HepG2 (cell line): ENCODE results near the gene GSKIP. TPM values are rescaled to one million over a fixed set of nuclear protein-coding genes. Genes with fewer than 3 reads are reported as not detected.

Experiments
- DNMT3B ChIP-seq: conservative IDR thresholded peaks from 2 replicates; pipeline ENCODE4 v1.6.1; 2016; ENCODE audit warnings: missing biosample characterization, control low read depth
- GABPA ChIP-seq, 2 experiments: IDR thresholded peaks; 2 replicates each; pipeline ENCODE4 v1.6.1; 2011 to 2016; ENCODE audit warnings: low read depth in 2 of 2, low read length in 1 of 2, missing biosample characterization in 1 of 2, missing genetic modification characterization in 1 of 2
- KDM1A ChIP-seq: IDR thresholded peaks from 2 replicates; pipeline ENCODE4 v1.6.1; 2016; ENCODE audit warnings: missing compliant biosample characterization
- KLF12 ChIP-seq: sonication (generic); formaldehyde crosslinking; IDR thresholded peaks from 2 replicates; pipeline ENCODE4 v1.4.0; 2020; ENCODE audit warnings: missing genetic modification reagents, borderline replicate concordance
- NFYC ChIP-seq: IDR thresholded peaks from 2 replicates; pipeline ENCODE4 v1.6.1; 2016; ENCODE audit warnings: missing genetic modification reagents, missing compliant biosample characterization
- NR3C1 ChIP-seq: sonication (generic); formaldehyde crosslinking; IDR thresholded peaks from 2 replicates; pipeline ENCODE4 v1.4.0; 2020; ENCODE audit warnings: missing genetic modification reagents
- SIX1 ChIP-seq: sonication (generic); formaldehyde crosslinking; IDR thresholded peaks from 2 replicates; pipeline ENCODE4 v1.4.0; 2020; ENCODE audit warnings: missing genetic modification reagents, borderline replicate concordance
- SOX13 ChIP-seq, 3 experiments: fragments of 450-650 bp in 1 of 3; sonication (generic) in 1 of 3; formaldehyde crosslinking in 1 of 3; IDR thresholded peaks in 2 of 3; conservative IDR thresholded peaks in 1 of 3; 2 replicates each; pipeline versions ENCODE4 v1.5.0 to v1.6.1; 2016 to 2020; ENCODE audit warnings: antibody characterized with exemption in 1 of 3, mild to moderate bottlenecking in 1 of 3, missing compliant biosample characterization in 1 of 3, missing genetic modification reagents in 1 of 3, moderate library complexity in 1 of 3
- YEATS2 ChIP-seq: sonication (generic); formaldehyde crosslinking; IDR thresholded peaks from 2 replicates; pipeline ENCODE4 v1.4.0; 2020; ENCODE audit warnings: missing genetic modification reagents, borderline replicate concordance
- ZBTB7B ChIP-seq: sonication (generic); formaldehyde crosslinking; IDR thresholded peaks from 2 replicates; pipeline ENCODE4 v1.4.0; 2020; ENCODE audit warnings: missing genetic modification reagents
- ZFP82 ChIP-seq: sonication (generic); formaldehyde crosslinking; IDR thresholded peaks from 2 replicates; pipeline ENCODE4 v1.5.1; 2020; ENCODE audit warnings: mild to moderate bottlenecking, missing genetic modification reagents, borderline replicate concordance
- ZNF572 ChIP-seq: sonication (generic); formaldehyde crosslinking; IDR thresholded peaks from 2 replicates; pipeline ENCODE4 v1.5.1; 2020; ENCODE audit warnings: mild to moderate bottlenecking, missing genetic modification reagents
- ZNF670 ChIP-seq: sonication (generic); formaldehyde crosslinking; IDR thresholded peaks from 2 replicates; pipeline ENCODE4 v1.8.0; 2022; ENCODE audit warnings: mild to moderate bottlenecking, missing genetic modification reagents, borderline replicate concordance
- ZNF737 ChIP-seq: sonication (generic); formaldehyde crosslinking; IDR thresholded peaks from 2 replicates; pipeline ENCODE4 v1.5.0; 2020; ENCODE audit warnings: missing genetic modification reagents, mild to moderate bottlenecking, borderline replicate concordance
- polyA plus RNA-seq, 8 experiments: library from polyadenylated mRNA; depleted of rRNA in 3 of 8; stranded (reverse) in 7 of 8; unstranded in 1 of 8; fragments of >200 nt; fragmentation: Illumina TruSeq in 4 of 8; extraction: Trizol in 4 of 8; gene quantifications; 2 replicates each; pipeline versions ENCODE4 v1.2.1 to v1.2.3, GENCODE V29; 2011 to 2016; ENCODE audit warnings: low read depth in 4 of 8, missing spikeins in 1 of 8, mixed read lengths in 1 of 8; ENCODE audit not compliant: insufficient read depth in 1 of 8
- total RNA-seq, 5 experiments: library from RNA; depleted of rRNA; stranded (reverse); fragments of >200 nt; fragmentation: Illumina TruSeq; extraction: Trizol; gene quantifications; 2 replicates each; pipeline ENCODE4 v1.2.3, GENCODE V29; 2016; ENCODE audit warnings: low read depth in 1 of 5
- TF ChIP-seq, protein P1 (sequence below): sonication (generic); formaldehyde crosslinking; IDR thresholded peaks from 2 replicates; pipeline ENCODE4 v1.4.0; 2020; ENCODE audit warnings: missing genetic modification reagents, borderline replicate concordance
- TF ChIP-seq, protein P2 (sequence below): sonication (generic); formaldehyde crosslinking; IDR thresholded peaks from 2 replicates; pipeline ENCODE4 v1.5.1; 2020; ENCODE audit warnings: missing genetic modification reagents, mild to moderate bottlenecking, borderline replicate concordance
- TF ChIP-seq, protein P3 (sequence below): sonication (generic); formaldehyde crosslinking; IDR thresholded peaks from 2 replicates; pipeline ENCODE4 v1.5.1; 2020; ENCODE audit warnings: missing genetic modification reagents, mild to moderate bottlenecking, borderline replicate concordance
- TF ChIP-seq, protein P4 (sequence below): sonication (generic); formaldehyde crosslinking; IDR thresholded peaks from 2 replicates; pipeline ENCODE4 v1.4.0; 2020; ENCODE audit warnings: missing genetic modification reagents

Gene GSKIP
- total and polyA plus RNA-seq, 2 of the 13 experiments (the other 11 are each of a cell fraction or from before 2014, with no cell fraction given): 12.5 to 27.3 TPM

DNA sequence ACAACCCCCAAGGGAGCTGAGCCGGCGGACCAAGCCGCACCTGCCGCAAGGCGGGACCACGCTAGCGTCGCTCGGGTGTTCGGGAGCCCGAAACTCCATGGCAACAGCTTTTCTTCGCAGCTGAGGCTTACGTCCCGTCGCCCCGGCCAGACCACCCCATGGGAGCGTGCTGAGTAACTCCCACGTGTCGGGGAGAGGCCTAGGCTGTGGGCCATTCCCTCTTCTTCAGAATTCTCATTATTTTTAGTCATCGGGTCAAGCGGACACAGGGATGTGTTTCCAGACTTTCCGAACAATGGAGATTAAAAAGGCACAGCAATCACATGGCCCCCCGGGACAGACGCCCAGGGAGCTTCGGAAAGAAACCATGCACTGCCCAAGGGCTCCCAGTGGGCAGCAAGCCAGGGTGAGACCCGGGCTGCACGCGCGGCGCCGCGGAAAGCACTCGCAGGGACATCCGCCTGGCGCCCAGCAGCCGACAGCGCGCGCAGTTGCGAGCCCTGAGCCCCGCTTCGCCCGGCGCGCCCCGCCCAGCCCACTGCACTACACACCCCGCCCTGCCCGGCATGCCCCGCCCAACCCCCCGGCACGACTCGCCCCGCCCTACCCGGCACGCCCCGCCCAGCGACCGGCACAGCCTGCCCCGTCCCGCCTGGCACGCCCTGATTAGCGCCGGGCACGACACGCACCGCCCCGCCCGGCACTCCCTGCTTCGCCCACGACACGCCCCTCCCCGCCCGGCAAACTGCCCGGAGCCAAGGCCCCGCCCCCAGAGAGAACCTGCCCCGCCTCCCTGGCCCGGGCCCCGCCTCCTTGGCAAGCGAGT lies 28.2 kb downstream of the GSKIP start (continued):
- no peak for TF ChIP-seq YEATS2
- TF ChIP-seq GABPA (IDR thresholded peaks at IDR 0.05; ENCODE audit: low read depth, low read length): no peak
- no peak for TF ChIP-seq GABPA (CRISPR knock-in tag; IDR thresholded peaks at IDR 0.05; ENCODE audit: low read depth)
- TF ChIP-seq ZNF670 (CRISPR knock-in tag): no peak
- TF ChIP-seq NFYC (CRISPR knock-in tag): no peak
- TF ChIP-seq ZNF737 (CRISPR knock-in tag): no peak
- no peak for TF ChIP-seq DNMT3B (CRISPR knock-in tag)
- TF ChIP-seq, protein P1, sequence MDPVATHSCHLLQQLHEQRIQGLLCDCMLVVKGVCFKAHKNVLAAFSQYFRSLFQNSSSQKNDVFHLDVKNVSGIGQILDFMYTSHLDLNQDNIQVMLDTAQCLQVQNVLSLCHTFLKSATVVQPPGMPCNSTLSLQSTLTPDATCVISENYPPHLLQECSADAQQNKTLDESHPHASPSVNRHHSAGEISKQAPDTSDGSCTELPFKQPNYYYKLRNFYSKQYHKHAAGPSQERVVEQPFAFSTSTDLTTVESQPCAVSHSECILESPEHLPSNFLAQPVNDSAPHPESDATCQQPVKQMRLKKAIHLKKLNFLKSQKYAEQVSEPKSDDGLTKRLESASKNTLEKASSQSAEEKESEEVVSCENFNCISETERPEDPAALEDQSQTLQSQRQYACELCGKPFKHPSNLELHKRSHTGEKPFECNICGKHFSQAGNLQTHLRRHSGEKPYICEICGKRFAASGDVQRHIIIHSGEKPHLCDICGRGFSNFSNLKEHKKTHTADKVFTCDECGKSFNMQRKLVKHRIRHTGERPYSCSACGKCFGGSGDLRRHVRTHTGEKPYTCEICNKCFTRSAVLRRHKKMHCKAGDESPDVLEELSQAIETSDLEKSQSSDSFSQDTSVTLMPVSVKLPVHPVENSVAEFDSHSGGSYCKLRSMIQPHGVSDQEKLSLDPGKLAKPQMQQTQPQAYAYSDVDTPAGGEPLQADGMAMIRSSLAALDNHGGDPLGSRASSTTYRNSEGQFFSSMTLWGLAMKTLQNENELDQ: no peak
- TF ChIP-seq ZBTB7B (CRISPR knock-in tag): peak; percentile 62; the same call in 1 of the 2 replicates
- TF ChIP-seq SOX13 (IDR thresholded peaks at IDR 0.05): no peak
- no peak for TF ChIP-seq SOX13 (CRISPR knock-in tag; conservative IDR thresholded peaks at IDR 0.05 in 1 of 2, IDR thresholded peaks at IDR 0.05 in 1 of 2)
- TF ChIP-seq, protein P2, sequence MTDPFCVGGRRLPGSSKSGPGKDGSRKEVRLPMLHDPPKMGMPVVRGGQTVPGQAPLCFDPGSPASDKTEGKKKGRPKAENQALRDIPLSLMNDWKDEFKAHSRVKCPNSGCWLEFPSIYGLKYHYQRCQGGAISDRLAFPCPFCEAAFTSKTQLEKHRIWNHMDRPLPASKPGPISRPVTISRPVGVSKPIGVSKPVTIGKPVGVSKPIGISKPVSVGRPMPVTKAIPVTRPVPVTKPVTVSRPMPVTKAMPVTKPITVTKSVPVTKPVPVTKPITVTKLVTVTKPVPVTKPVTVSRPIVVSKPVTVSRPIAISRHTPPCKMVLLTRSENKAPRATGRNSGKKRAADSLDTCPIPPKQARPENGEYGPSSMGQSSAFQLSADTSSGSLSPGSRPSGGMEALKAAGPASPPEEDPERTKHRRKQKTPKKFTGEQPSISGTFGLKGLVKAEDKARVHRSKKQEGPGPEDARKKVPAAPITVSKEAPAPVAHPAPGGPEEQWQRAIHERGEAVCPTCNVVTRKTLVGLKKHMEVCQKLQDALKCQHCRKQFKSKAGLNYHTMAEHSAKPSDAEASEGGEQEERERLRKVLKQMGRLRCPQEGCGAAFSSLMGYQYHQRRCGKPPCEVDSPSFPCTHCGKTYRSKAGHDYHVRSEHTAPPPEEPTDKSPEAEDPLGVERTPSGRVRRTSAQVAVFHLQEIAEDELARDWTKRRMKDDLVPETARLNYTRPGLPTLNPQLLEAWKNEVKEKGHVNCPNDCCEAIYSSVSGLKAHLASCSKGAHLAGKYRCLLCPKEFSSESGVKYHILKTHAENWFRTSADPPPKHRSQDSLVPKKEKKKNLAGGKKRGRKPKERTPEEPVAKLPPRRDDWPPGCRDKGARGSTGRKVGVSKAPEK (CRISPR knock-in tag): peak; percentile 82; the same call in 1 of the 2 replicates
- TF ChIP-seq NR3C1 (CRISPR knock-in tag): no peak
- no peak for TF ChIP-seq KDM1A
- no peak for TF ChIP-seq ZFP82 (CRISPR knock-in tag)
- 0 out of 2 replicates have a peak, but pooled peaks have one; percentile 47 for TF ChIP-seq KLF12 (CRISPR knock-in tag)
- TF ChIP-seq, protein P3, sequence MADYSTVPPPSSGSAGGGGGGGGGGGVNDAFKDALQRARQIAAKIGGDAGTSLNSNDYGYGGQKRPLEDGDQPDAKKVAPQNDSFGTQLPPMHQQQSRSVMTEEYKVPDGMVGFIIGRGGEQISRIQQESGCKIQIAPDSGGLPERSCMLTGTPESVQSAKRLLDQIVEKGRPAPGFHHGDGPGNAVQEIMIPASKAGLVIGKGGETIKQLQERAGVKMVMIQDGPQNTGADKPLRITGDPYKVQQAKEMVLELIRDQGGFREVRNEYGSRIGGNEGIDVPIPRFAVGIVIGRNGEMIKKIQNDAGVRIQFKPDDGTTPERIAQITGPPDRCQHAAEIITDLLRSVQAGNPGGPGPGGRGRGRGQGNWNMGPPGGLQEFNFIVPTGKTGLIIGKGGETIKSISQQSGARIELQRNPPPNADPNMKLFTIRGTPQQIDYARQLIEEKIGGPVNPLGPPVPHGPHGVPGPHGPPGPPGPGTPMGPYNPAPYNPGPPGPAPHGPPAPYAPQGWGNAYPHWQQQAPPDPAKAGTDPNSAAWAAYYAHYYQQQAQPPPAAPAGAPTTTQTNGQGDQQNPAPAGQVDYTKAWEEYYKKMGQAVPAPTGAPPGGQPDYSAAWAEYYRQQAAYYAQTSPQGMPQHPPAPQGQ: no peak
- 0 out of 2 replicates have a peak, but pooled peaks have one; percentile 40 for TF ChIP-seq ZNF572 (CRISPR knock-in tag)
- no peak for TF ChIP-seq SIX1 (CRISPR knock-in tag)
- TF ChIP-seq, protein P4, sequence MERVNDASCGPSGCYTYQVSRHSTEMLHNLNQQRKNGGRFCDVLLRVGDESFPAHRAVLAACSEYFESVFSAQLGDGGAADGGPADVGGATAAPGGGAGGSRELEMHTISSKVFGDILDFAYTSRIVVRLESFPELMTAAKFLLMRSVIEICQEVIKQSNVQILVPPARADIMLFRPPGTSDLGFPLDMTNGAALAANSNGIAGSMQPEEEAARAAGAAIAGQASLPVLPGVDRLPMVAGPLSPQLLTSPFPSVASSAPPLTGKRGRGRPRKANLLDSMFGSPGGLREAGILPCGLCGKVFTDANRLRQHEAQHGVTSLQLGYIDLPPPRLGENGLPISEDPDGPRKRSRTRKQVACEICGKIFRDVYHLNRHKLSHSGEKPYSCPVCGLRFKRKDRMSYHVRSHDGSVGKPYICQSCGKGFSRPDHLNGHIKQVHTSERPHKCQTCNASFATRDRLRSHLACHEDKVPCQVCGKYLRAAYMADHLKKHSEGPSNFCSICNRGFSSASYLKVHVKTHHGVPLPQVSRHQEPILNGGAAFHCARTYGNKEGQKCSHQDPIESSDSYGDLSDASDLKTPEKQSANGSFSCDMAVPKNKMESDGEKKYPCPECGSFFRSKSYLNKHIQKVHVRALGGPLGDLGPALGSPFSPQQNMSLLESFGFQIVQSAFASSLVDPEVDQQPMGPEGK (CRISPR knock-in tag): peak; percentile 25; the same call in 1 of the 2 replicates
